ENCODE results near the gene KXD1. TPM values are rescaled to one million over a fixed set of nuclear protein-coding genes. Genes with fewer than 3 reads are reported as not detected.

Gene KXD1
- total RNA-seq, 1 donor from 2014 or later: 14.7 TPM

- DNase-seq (ENCODE audit: low spot score in 2 of 2) (peak in 1 of 2 donors; percentile 39), FAIRE-seq (no peak)
These were observed 53.1 kb downstream of the KXD1 start for GRCh38 chr19:18610556-18611326.

GRCh38 chr19:18611327-18612050 lies 53.8 kb downstream of the KXD1 start:
- FAIRE-seq: no peak
- DNase-seq (ENCODE audit: low spot score in 2 of 2): peak in 1 of 2 donors; percentile 55

GRCh38 chr19:18612051-18612771 lies 54.5 kb downstream of the KXD1 start:
- FAIRE-seq (no peak), DNase-seq (ENCODE audit: low spot score in 2 of 2) (peak in 1 of 2 donors; percentile 52)

GRCh38 chr19:18612772-18613588 lies 55.3 kb downstream of the KXD1 start, which contains the start of gene TMEM59L:
TMEM59L (plus strand) TSS chr19:18612870; CDS start chr19:18612959, 89 bp downstream.
- FAIRE-seq: no peak
- DNase-seq (ENCODE audit: low spot score in 2 of 2): peak; percentile 85 to 86

- FAIRE-seq (no peak), DNase-seq (ENCODE audit: low spot score in 2 of 2) (no peak)
These were observed 56.0 kb downstream of the KXD1 start for GRCh38 chr19:18613589-18614234.

- FAIRE-seq (no peak), DNase-seq (ENCODE audit: low spot score in 2 of 2) (no peak)
These were observed 58.4 kb downstream of the KXD1 start for GRCh38 chr19:18616023-18616422.

- FAIRE-seq (no peak), DNase-seq (ENCODE audit: low spot score in 2 of 2) (no peak)
These were observed 59.9 kb downstream of the KXD1 start for GRCh38 chr19:18617562-18617961.

- DNase-seq (ENCODE audit: low spot score in 2 of 2) (no peak), FAIRE-seq (no peak)
These were observed 60.6 kb downstream of the KXD1 start for GRCh38 chr19:18618236-18618635.

Other genes starting within 250 kb of the KXD1 start
- 80.3 TPM for gene LSM4, start 234.8 kb upstream of the KXD1 start, total RNA-seq
- 18.3 TPM for gene PGPEP1, start 217.3 kb upstream of the KXD1 start, total RNA-seq
- not detected for gene GDF15, start 171.7 kb upstream of the KXD1 start, total RNA-seq
- gene LRRC25, start 160.2 kb upstream of the KXD1 start, total RNA-seq: 0.41 TPM
- 69.3 TPM for gene SSBP4, start 138.5 kb upstream of the KXD1 start, total RNA-seq
- 62.8 TPM for gene ISYNA1, start 119.7 kb upstream of the KXD1 start, total RNA-seq
- 7.7 TPM for gene ELL, start 35.8 kb upstream of the KXD1 start, total RNA-seq
- 178 TPM for gene FKBP8, start 14.3 kb upstream of the KXD1 start, total RNA-seq
- 742 TPM for gene UBA52, start 14.0 kb downstream of the KXD1 start, total RNA-seq
- gene REX1BD, start 30.9 kb downstream of the KXD1 start, total RNA-seq: 17.1 TPM
- 2.4 TPM for gene CRLF1, start 48.9 kb downstream of the KXD1 start, total RNA-seq
- gene TMEM59L, start 55.0 kb downstream of the KXD1 start, total RNA-seq: 34.2 TPM
- 5.7 TPM for gene KLHL26, start 79.2 kb downstream of the KXD1 start, total RNA-seq
- 7.3 TPM for gene CRTC1, start 125.8 kb downstream of the KXD1 start, total RNA-seq
- gene COMP, start 233.4 kb downstream of the KXD1 start, total RNA-seq: not detected